Measurements from ENCODE around the gene MIPEP.

Gene MIPEP

GRCh38 chr13:23855360-23855759, 33.8 kb downstream of the MIPEP start:
- in situ Hi-C loops (cut with HindIII; ENCODE audit: low sequenced_read_pairs) = no loop called here

- in situ Hi-C loops (cut with HindIII; ENCODE audit: low sequenced_read_pairs) = no loop called here
Measured at GRCh38 chr13:23852351-23852750, 36.8 kb downstream of the MIPEP start.

- in situ Hi-C loops (cut with HindIII; ENCODE audit: low sequenced_read_pairs) = no loop called here
Measured at GRCh38 chr13:23851106-23851505, 38.1 kb downstream of the MIPEP start.

GRCh38 chr13:23850134-23850533, 39.1 kb downstream of the MIPEP start:
- in situ Hi-C loops (cut with HindIII; ENCODE audit: low sequenced_read_pairs) = no loop called here

- in situ Hi-C loops (cut with HindIII; ENCODE audit: low sequenced_read_pairs) = no loop called here
Measured at GRCh38 chr13:23849670-23850069, 39.5 kb downstream of the MIPEP start.

GRCh38 chr13:23848646-23849141, 40.5 kb downstream of the MIPEP start:
- in situ Hi-C loops (cut with HindIII; ENCODE audit: low sequenced_read_pairs) = no loop called here

GRCh38 chr13:23848019-23848418, 41.2 kb downstream of the MIPEP start:
- in situ Hi-C loops (cut with HindIII; ENCODE audit: low sequenced_read_pairs) = no loop called here

- in situ Hi-C loops (cut with HindIII; ENCODE audit: low sequenced_read_pairs) = no loop called here
Measured at GRCh38 chr13:23847497-23847896, 41.7 kb downstream of the MIPEP start.

- in situ Hi-C loops (cut with HindIII; ENCODE audit: low sequenced_read_pairs) = no loop called here
Measured at GRCh38 chr13:23845105-23845725, 44.0 kb downstream of the MIPEP start.

- in situ Hi-C loops (cut with HindIII; ENCODE audit: low sequenced_read_pairs) = no loop called here
Measured at GRCh38 chr13:23844132-23844531, 45.1 kb downstream of the MIPEP start.

- in situ Hi-C loops (cut with HindIII; ENCODE audit: low sequenced_read_pairs) = no loop called here
Measured at GRCh38 chr13:23843436-23843835, 45.8 kb downstream of the MIPEP start.

GRCh38 chr13:23842406-23842805, 46.8 kb downstream of the MIPEP start:
- in situ Hi-C loops (cut with HindIII; ENCODE audit: low sequenced_read_pairs) = no loop called here

GRCh38 chr13:23833733-23834611, 55.2 kb downstream of the MIPEP start:
- in situ Hi-C loops (cut with HindIII; ENCODE audit: low sequenced_read_pairs) = no loop called here

GRCh38 chr13:23828866-23829265, 60.3 kb downstream of the MIPEP start:
- in situ Hi-C loops (cut with HindIII; ENCODE audit: low sequenced_read_pairs) = no loop called here

GRCh38 chr13:23828086-23828485, 61.1 kb downstream of the MIPEP start:
- in situ Hi-C loops (cut with HindIII; ENCODE audit: low sequenced_read_pairs) = no loop called here

GRCh38 chr13:23825179-23825578, 64.0 kb downstream of the MIPEP start:
- in situ Hi-C loops (cut with HindIII; ENCODE audit: low sequenced_read_pairs) = no loop called here

- in situ Hi-C loops (cut with HindIII; ENCODE audit: low sequenced_read_pairs) = no loop called here
Measured at GRCh38 chr13:23824371-23824770, 64.8 kb downstream of the MIPEP start.

GRCh38 chr13:23822252-23822824, 66.9 kb downstream of the MIPEP start:
- in situ Hi-C loops (cut with HindIII; ENCODE audit: low sequenced_read_pairs) = no loop called here

- in situ Hi-C loops (cut with HindIII; ENCODE audit: low sequenced_read_pairs) = no loop called here
Measured at GRCh38 chr13:23820530-23820929, 68.7 kb downstream of the MIPEP start.

- in situ Hi-C loops (cut with HindIII; ENCODE audit: low sequenced_read_pairs) = no loop called here
Measured at GRCh38 chr13:23817830-23818229, 71.4 kb downstream of the MIPEP start.

GRCh38 chr13:23817136-23817535, 72.1 kb downstream of the MIPEP start:
- in situ Hi-C loops (cut with HindIII; ENCODE audit: low sequenced_read_pairs) = no loop called here

GRCh38 chr13:23813635-23814034, 75.6 kb downstream of the MIPEP start:
- in situ Hi-C loops (cut with HindIII; ENCODE audit: low sequenced_read_pairs) = no loop called here

All from DLD1 (cell line).